HG03520 (cell line): ENCODE results near the gene DDX50.
"Not testable (repeated sequence)": the region's sequence is repeated elsewhere in the genome, so short reads cannot be mapped to it uniquely, and the experiment has no call there.

ENCODE experiments used
- ATAC-seq: cut with Tn5 transposase; IDR thresholded peaks from one replicate; pipeline ENCODE4 v1.9.1; 2021; ENCODE audit warnings: mild to moderate bottlenecking, moderate library complexity; ENCODE audit not compliant: unreplicated experiment

DDX50 gene, protein sequence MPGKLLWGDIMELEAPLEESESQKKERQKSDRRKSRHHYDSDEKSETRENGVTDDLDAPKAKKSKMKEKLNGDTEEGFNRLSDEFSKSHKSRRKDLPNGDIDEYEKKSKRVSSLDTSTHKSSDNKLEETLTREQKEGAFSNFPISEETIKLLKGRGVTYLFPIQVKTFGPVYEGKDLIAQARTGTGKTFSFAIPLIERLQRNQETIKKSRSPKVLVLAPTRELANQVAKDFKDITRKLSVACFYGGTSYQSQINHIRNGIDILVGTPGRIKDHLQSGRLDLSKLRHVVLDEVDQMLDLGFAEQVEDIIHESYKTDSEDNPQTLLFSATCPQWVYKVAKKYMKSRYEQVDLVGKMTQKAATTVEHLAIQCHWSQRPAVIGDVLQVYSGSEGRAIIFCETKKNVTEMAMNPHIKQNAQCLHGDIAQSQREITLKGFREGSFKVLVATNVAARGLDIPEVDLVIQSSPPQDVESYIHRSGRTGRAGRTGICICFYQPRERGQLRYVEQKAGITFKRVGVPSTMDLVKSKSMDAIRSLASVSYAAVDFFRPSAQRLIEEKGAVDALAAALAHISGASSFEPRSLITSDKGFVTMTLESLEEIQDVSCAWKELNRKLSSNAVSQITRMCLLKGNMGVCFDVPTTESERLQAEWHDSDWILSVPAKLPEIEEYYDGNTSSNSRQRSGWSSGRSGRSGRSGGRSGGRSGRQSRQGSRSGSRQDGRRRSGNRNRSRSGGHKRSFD

DNA sequence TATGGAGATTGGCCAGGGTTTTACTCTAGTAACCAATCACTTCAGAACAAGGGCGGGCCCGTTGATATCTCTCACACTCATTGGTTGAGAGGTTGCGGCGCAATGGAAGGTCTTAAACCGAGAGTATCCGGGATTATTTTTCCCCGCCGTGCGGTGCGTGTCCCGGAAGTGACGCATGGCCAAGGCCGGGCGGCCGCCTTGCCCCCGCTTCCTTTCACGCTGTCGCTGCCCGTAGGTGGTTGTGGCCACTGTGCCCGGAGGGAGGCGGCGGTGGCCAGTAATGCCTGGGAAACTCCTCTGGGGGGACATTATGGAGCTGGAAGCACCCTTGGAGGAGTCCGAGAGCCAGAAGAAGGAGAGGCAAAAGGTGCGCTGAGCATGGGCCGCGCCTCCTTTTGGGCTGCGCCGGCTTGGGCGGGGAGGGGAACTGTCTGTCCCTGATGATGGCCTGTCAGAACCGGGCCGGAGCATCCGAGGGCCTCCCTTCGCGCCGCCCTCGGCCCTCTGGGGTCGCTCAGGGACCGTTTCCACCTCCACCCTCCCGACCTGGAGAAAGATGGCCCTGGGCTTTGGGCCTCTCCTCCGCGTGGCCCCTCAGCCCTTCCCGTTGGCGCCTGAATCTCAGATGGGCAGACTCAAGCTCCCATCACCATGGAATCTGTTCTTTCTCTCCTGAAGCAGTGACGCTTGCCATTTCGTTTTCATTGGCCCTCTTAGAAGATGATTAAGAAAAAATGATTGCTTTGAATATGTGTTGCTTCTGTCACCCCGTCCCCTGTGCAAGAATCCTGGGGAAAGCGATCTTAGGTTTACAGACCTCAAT lies at the start of gene DDX50:
TSS of gene DDX50 (plus strand) at position 211 of the 823 bp plus-strand sequence. CDS start at position 281, 70 bp downstream.
- ATAC-seq: peak; percentile 97

DNA sequence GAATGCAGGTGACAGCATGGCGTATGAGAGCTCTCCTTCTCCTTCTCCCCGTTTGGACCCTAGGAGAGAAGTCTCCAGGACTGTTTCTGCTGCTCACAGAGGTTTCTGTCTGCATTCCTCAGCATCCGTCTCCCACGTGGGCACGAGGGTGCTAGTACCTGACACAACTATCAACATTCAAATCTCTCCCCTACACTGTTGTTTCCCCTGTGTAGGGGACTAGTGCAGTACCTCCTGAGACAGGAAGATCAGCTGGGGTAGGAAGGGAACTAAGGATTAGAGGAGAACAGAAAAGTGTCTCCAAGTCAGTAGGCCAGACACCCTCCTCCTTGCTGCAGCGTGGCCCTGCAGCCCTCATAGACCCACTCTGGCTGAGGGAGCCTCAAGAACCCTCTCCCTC lies 44.8 kb upstream of the DDX50 start:
- ATAC-seq: no peak

DNA sequence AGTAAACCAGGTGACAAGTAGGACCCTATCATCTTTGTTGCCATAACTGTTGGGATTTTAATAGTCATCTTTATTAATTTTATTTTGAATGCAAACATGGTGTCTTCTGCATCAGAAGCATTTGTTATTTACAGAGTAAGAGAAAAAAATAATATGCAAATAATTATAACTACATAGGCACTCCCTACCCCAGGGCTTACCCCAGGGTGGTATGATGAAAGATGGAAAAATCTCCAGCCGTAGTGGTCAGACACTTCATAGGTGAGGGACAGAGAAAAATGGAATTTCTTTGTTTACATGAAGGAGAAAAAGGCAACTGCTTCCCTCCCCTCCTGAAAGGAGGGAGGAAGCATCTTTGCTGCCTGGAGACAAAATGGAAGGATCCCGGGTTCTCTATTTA lies 44.1 kb upstream of the DDX50 start:
- no peak for ATAC-seq

DNA sequence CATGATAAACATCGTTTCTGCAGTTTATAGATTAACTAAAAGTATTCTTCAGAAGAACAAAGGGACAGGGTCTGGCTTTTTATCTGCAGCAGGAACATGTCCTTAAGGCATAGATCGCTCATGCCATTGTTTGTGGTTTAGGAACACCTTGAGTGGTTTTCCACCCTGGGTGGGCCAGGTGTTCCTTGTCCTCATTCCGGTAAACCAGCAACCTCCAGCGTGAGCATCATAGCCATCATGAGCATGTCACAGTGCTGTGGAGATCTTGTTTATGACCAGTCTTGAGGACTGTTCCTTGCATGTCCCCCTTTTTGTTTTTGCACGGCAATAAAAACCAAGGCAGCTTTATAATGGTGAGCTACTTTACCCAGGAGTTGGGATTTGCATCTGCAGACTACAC lies 39.9 kb upstream of the DDX50 start:
- no peak for ATAC-seq

DNA sequence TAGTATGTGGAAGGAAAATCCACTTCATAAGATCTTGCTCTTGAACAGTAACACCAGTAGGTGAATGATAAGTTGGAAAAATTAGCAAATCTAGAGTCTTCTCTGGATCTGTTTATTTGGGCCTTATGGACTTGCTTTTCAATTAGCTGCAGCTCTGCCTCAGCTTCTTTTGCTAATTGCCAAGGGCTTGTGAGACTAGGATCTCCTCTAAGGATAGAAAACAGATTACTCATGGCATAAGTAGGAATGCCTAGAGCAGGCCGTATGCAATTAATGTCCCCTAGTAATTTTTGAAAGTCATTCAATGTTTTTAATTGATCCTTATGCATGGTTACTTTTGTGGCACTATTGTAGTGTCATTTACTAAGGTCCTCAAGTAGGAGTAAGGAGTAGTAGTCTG lies 36.5 kb upstream of the DDX50 start:
- no peak for ATAC-seq

DNA sequence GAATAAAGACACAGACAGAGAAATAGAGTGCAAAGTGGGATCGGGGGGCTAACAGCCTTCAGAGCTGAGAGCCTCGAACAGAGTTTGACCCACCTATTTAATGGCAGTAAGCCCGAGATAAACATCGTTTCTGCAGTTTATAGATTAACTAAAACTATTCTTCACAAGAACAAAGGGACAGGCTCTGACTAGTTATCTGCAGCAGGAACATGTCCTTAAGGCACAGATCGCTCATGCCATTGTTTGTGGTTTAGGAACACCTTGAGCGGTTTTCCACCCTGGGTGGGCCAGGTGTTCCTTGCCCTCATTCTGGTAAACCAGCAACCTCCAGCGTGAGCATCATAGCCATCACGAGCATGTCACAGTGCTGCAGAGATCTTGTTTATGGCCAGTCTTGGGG lies 32.9 kb upstream of the DDX50 start:
- ATAC-seq: not testable (repeated sequence)

DNA sequence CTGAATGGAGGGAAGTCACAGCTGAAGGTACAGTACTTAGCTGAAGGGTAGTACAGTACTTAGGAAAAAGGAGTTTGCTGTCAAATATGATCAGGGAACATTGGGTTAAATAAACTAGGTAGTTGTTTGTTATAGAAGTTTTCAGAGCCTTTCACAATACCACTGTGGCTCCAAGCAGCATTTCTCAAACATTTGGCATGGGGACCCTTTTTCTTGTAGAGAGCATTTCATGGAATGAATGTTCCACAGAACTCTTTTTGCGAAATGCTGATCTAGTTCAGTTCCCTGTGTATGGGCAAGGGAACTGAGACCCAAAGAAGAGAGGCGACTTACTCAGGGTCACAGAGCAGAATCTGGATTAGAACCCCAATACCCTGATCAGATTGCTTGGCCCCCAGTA lies 31.5 kb upstream of the DDX50 start:
- ATAC-seq: no peak

DNA sequence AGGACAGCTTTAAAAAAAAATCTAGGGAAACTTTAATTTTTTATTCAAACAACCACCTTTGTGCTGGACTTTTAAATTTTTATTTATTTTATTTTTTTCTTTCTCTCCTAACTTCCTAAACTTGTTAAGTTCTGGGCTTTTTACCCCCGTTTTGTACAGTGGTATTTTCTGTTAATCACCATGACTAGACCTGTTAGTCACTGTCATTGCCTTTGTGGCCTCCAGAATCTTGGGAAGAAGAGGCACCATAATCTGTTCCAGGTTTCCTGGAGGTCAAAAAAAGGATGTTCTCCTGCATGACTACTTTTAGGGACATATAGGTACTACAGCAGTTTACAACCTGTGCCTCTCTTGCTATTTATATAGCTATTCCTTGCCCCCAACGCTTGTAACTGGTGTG lies 31.1 kb upstream of the DDX50 start:
- no peak for ATAC-seq

DNA sequence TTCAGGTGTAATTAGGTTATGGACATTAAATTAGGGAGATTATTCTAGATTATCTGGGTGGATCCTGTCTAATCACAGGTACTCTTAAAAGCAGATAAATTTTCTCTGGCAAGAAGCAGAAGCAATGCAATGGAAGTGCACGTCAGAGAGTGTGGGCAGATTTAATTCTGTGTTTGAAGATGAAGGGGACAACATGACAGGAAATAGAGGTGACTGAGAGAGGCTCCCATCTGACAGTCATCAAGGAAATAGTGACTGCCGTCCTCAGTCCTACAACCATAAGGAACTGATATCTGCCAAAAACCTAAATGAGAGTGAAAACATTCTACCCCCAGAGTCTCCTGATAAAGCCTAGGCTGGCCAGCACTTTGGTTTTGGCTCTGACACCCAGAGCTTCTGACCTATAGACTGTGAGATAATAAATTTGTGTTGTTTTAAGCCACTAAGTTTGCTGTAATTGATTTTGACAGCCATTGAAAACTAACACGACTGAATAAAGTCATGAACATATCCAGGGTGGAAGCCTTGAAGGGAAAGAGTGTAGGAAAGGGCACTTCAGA lies 30.5 kb upstream of the DDX50 start:
- no peak for ATAC-seq

DNA sequence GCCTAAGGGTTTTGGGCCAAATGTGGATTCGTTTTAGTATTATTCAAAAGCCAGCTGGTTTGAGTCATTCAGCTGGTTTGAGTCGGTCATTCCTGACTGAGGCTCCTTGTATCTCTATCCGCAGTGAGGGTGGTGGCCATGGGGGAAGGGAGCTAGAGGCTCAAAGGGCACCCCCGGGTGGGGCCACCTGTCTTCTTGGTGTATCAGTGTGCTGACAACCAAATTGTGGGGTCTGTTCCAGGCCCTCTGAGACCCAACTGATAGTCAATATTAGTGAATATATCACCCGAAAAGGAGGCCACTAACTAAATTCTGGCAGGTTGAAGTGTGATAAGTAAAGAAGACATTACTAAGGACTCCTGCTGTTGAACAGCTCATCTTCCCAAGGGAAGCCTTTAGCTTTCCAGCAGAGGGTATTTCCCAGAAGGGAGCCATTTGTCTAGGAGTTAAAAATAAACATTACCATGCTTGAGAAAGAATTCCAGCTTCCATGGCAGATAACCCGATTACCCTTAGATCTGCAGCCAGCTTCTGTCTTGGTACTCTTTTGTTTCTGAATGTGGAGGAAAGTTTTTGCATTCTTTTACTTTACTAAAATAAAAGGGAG lies 29.9 kb upstream of the DDX50 start:
- ATAC-seq: no peak

DNA sequence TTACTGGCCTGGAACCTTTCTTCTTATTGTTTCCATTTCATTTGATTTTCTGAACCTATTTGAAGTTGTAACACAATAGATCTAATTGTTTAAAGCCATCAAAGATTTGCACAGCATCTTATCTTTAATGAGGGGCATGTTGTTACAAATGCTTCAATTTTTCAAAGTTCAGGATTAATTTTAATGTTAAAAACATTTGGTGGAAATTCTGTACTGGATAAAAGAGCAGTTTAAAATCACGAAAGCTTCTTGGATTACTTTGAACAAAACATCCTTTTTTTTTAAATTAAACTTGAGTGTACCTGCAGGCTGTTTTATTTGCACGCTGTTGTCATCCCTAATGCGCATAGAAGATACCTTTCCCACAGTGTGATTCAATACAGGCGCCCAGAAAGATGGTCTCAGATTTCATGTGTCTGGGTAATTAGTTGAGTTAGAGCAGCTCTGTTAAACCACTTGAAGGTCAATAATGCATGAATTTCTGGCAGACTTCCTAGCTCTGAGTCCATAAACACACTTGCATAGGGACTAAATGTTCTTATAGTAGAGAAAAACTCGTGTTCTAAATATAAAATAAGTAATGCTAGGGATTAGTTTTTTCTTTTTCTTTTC lies 29.3 kb upstream of the DDX50 start:
- no peak for ATAC-seq

DNA sequence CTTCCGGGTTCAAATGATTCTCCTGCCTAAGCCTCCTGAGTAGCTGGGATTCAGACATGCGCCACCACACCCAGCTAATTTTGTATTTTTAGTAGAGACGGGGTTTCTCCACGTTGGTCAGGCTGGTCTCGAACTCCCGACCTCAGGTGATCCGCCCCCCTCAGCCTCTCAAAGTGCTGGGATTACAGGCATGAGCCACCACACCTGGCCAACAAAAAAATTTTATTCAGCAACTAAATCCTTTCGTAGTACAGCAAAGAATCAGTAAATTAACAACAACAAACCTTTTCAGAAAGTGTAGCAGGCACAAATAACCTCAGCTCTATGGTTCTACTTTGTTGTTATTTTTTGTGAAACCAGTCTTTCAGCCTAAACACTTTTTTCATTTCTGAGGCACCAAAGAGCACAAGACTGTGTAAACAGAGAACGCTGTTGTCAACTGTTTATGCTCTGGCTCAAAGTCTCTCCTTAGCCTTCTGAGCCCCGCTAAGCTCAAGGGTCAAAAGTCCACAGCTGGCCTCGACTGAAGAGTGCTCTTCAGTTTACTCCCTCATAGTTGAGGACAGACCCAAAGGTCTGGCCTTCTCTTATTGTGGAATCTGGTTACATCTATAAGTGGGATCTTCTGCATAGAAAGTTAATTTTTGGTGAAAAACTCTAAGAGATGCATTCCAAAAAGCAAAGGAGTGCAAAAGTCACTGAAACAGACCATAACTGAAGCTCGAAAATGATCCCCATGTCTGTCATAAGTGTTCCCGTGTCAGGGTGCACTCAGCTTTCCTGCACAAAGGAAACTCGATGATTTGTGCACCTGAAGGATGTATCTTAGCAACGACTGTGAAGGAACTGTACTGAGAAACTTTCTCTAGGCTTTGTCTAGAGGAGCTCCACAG lies 24.6 kb upstream of the DDX50 start:
- no peak for ATAC-seq

DNA sequence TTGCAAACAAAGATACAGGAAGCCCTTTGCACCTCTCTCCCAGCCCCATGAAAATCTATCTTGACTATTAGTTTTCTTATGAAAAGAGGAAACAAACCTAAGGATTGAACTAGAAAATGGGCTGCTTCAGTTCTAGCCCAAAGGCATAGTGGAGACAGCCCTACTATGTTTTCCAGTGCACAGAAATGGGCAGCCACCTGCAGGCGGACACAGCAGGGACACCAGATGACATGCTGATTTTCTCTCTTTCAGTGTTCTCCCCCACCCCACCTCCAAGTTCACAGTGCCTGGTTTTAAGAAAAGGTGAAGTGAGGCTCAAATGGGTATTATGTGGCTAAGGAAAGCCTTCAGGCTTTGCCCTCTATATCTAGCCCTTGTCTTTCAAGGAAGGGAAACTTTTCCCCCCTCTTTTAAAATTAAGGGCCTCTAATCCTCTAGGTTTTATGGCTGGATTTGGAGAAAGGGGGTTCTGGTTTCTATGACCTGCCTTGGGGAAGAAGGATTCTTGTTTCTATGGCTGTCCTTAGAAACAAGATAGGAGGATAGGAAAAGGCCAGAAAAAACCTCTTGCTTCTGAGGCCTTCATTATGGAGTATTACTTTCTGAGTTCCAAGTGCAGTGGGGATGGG lies 23.5 kb upstream of the DDX50 start:
- ATAC-seq: no peak

DNA sequence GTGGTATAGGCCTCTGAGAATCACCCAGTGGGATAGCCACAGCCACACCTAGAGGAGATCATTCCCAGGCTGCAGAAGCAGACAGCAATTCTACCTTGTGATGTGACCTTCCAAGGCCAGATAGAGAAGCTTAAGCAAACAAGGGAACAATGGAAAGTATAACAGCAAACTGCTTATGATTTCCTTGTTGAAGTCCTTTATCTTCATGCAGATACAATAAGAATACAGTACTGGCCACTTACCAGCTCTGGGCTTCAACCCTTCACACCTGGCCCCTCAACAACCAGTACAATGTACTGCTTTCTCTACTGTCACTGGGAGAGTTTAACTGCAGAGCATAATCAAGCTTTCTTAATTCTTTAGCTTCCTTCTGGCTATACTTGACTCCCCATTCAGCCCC lies 22.6 kb upstream of the DDX50 start:
- ATAC-seq: no peak

DNA sequence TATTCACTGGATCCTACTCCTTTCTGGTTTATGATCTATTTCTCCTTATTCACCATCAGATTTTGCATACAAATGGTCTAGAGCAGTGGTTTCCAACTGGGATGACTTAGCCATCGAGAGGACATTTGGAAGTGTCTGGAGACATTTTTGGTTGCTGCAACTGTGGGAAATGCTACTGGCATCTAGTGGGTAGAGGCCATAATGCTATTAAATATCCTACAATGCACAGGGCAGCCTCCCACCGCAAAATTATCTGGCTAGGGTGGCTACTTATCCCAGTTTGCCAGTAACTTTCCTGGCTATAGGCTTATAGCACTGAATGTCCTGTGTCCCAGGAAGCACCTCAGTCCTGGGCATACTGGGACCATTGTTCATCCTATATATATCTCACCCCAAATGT lies 21.5 kb upstream of the DDX50 start:
- ATAC-seq: no peak

DNA sequence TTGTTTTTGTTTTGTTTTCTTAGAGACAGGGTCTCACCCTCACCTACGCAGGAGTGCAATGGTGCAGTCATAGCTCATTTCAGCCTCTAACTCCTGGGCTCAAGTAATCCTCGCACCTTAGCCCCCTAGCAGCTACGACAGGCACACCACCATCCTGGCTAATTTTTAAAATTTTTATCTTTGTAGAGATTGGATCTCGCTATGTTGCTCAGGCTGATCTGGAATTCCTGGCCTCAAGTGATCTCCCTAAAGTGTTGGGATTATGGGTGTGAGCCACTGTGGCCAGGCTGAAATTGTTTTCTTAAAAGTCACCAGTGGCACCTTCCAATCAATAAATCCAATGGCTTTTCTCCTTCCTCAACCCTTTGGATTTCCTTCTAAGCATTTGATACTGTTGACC lies 20.9 kb upstream of the DDX50 start:
- no peak for ATAC-seq

DNA sequence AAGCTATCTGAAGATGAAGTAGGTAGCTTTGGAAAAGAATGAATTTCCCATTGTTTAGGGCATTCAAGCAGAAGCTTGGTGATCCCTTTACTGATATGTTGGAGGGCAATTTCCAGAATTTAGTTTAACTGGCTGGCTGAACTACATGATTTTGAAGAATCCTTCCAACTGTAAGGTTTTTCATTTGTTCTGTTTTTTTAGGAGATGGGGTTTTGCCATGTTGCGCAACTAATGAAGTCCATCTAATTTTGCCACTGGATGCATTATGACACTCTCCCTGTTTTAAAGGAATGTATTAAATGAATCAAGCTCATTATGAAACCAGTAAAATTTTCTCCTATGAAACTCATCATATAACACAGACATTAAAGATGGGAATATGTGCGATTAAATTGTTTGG lies 6.1 kb upstream of the DDX50 start:
- no peak for ATAC-seq

DNA sequence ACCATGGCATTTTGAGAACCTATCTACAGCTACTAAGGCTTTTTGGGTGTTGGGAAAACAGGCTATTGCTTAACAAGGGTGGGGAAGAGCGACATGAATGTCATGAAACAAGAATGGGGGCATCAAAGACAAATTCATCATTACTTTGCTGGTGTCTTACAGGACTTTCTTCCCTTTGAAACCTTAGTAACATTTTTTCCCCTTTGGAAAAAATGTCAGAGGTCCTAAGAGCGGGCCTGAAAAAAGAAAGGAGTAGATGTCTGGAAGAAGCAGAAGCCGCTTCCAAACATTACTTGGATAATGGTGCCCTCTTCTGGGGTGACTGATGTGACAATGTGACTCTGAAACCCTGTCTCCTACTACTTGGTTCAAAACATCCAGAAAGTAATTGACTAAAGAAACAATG lies 3.8 kb upstream of the DDX50 start:
- ATAC-seq: no peak

DNA sequence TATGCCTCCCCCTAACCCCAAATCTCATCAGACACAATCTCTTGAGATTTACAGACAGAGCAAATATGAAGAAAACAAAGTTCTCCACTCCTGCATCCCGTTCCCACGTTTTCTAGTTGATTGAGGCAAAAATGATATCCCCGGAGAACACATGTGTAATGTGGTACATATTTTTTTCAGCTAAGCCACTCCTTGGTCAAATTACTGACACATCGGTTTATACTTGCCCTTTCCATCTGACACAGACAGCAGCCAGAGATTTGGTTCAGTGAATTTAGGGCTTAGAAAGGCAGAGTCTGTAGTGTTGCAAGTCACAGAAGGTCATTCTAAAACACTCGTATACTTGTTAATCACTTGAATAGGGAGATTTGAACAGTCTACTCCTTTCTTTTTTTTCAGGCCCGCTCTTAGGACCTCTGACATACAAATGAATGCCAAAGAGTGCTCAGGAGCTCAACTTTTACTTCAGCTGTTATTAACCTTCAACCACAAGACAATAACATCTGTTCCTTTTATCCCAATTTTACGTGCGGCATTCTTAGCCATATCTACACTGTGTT lies 1.8 kb upstream of the DDX50 start:
- ATAC-seq: no peak
